Midbrain (tissue), 1 donor: ENCODE measurements around the gene ALDH2.
"Not testable (repeated sequence)": the region's sequence is repeated elsewhere in the genome, so short reads cannot be mapped to it uniquely, and the experiment has no call there.

ENCODE experiments used
- DNase-seq: peaks from one replicate; lab custom pipeline; 2025; lab: John Stamatoyannopoulos, UW

The ALDH2 gene

GRCh38 chr12:111827907-111828306 is 61.2 kb downstream of the ALDH2 start:
- DNase-seq: no peak

GRCh38 chr12:111828338-111828979 is 61.7 kb downstream of the ALDH2 start:
- DNase-seq: no peak

- DNase-seq: not testable (repeated sequence)
Measured at GRCh38 chr12:111829635-111830034, 62.9 kb downstream of the ALDH2 start.

- DNase-seq: not testable (repeated sequence)
Measured at GRCh38 chr12:111834740-111835386, 68.1 kb downstream of the ALDH2 start.

- not testable (repeated sequence) for DNase-seq
Measured at GRCh38 chr12:111835531-111836181, 68.9 kb downstream of the ALDH2 start.

- no peak for DNase-seq
Measured at GRCh38 chr12:111838353-111838752, 71.6 kb downstream of the ALDH2 start.

GRCh38 chr12:111840807-111841206 is 74.1 kb downstream of the ALDH2 start:
- DNase-seq: no peak

- DNase-seq: peak; percentile 8
Measured at GRCh38 chr12:111841236-111841749, 74.6 kb downstream of the ALDH2 start.

- peak; percentile 93 for DNase-seq
Measured at GRCh38 chr12:111841750-111842555, 75.2 kb downstream of the ALDH2 start, which contains the start of gene MAPKAPK5. Gene MAPKAPK5 (plus strand): TSS chr12:111842228. CDS start chr12:111842734, 506 bp downstream.

GRCh38 chr12:111842556-111843396 is 76.0 kb downstream of the ALDH2 start:
- DNase-seq: no peak

- DNase-seq: no peak
Measured at GRCh38 chr12:111846016-111846415, 79.3 kb downstream of the ALDH2 start.

GRCh38 chr12:111850526-111850925 is 83.8 kb downstream of the ALDH2 start:
- DNase-seq: no peak

- DNase-seq: no peak
Measured at GRCh38 chr12:111858186-111858585, 91.5 kb downstream of the ALDH2 start.

GRCh38 chr12:111858778-111859177 is 92.0 kb downstream of the ALDH2 start:
- no peak for DNase-seq

- DNase-seq: no peak
Measured at GRCh38 chr12:111864913-111865312, 98.2 kb downstream of the ALDH2 start.
